OCI-LY3 (cell line): ENCODE data around the gene UBC.

ENCODE experiments used
- H2AFZ ChIP-seq: fragments of 200-600, 300-600 bp; shearing (Covaris generic); 2 replicates; pipeline ENCODE4 v1.6.0; 2014; ENCODE audit warnings: antibody characterized with exemption, low read depth, low read length
- H3K27ac ChIP-seq: fragments of 200-600, 300-600 bp; sonication (generic); 2 replicates; pipeline ENCODE4 v1.5.1; 2014; ENCODE audit warnings: mild to moderate bottlenecking, low read length, moderate library complexity, mixed read lengths
- H3K27me3 ChIP-seq: fragments of 200-600, 300-600 bp; sonication (generic); 2 replicates; pipeline ENCODE4 v1.6.1; 2014; ENCODE audit warnings: low read depth, low read length, mixed read lengths
- H3K36me3 ChIP-seq: fragments of 200-600, 300-600 bp; sonication (generic); replicated peaks from 2 replicates; pipeline ENCODE3; 2014; ENCODE audit warnings: low read depth, low read length, mixed read lengths
- H3K4me1 ChIP-seq: fragments of 300-600, 200-600 bp; sonication (generic); 2 replicates; pipeline ENCODE4 v1.6.1; 2014; ENCODE audit warnings: low read length, mixed read lengths
- H3K4me2 ChIP-seq: fragments of 200-600, 300-600 bp; sonication (generic); 2 replicates; pipeline ENCODE4 v1.6.1; 2014; ENCODE audit warnings: low read length, mixed read lengths
- H3K4me3 ChIP-seq: fragments of 300-600, 200-600 bp; sonication (generic); 2 replicates; pipeline ENCODE4 v1.5.1; 2014; ENCODE audit warnings: antibody characterized with exemption, mild to moderate bottlenecking, low read length, moderate library complexity
- H3K79me2 ChIP-seq: fragments of 300-600, 200-600 bp; shearing (Covaris generic); 2 replicates; pipeline ENCODE4 v1.6.1; 2014; ENCODE audit warnings: mild to moderate bottlenecking, low read length, mixed read lengths
- H3K9ac ChIP-seq: fragments of 300-600, 200-600 bp; shearing (Covaris generic); 2 replicates; pipeline ENCODE4 v1.6.0; 2014; ENCODE audit warnings: mild to moderate bottlenecking, low read length, moderate library complexity
- H3K9me3 ChIP-seq: fragments of 200-600, 300-600 bp; shearing (Covaris generic); 2 replicates; pipeline ENCODE4 v1.6.1; 2014; ENCODE audit warnings: low read length, mixed read lengths; ENCODE audit not compliant: insufficient read depth
- H4K20me1 ChIP-seq: fragments of 200-600, 300-600 bp; sonication (generic); 2 replicates; pipeline ENCODE4 v1.6.1; 2016; ENCODE audit warnings: low read length, mixed read lengths; ENCODE audit not compliant: insufficient read depth
- EZH2phosphoT487 ChIP-seq: fragments of 200-600 bp; shearing (Covaris generic); IDR thresholded peaks from 2 replicates; pipeline ENCODE4 v1.6.1; 2018; ENCODE audit warnings: antibody characterized with exemption, mixed run types, low read depth
- TF ChIP-seq, protein P1 (sequence below): fragments of 200-600, 300-600 bp; sonication (generic); IDR thresholded peaks from 2 replicates; pipeline ENCODE4 v1.5.1; 2014; ENCODE audit warnings: antibody characterized with exemption, low read length, low read depth

UBC gene

DNA sequence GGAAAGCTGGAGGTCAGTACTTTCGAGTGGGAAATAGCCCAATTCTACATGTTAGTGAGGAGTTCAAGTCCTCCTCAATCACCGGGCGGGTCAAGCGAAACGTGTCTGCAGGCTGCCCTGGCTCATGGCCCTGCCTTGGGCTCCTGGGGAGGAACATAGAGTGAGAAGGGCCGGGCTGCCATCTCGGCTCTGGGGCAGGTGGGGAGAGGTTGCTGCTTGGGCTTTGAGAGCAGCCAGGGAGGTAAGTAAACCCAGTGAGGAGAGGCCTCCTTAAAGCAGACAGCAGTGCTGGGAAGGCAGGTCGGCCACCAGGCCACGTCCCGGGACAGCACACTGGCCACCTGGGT lies 32.0 kb upstream of the UBC start:
- H3K4me2 ChIP-seq: no peak overlapping the region
- H4K20me1 ChIP-seq: no peaks in the 10 kb centered on the region
- no peak overlapping the region for H2AFZ ChIP-seq
- no peak overlapping the region for H3K9ac ChIP-seq
- H3K4me3 ChIP-seq: no peak overlapping the region
- H3K36me3 ChIP-seq: peaks cover 15% of the 10 kb centered on the region
- H3K9me3 ChIP-seq: no peaks in the 10 kb centered on the region
- no peaks in the 10 kb centered on the region for H3K79me2 ChIP-seq
- H3K27me3 ChIP-seq: no peaks in the 10 kb centered on the region
- TF ChIP-seq, protein P1, sequence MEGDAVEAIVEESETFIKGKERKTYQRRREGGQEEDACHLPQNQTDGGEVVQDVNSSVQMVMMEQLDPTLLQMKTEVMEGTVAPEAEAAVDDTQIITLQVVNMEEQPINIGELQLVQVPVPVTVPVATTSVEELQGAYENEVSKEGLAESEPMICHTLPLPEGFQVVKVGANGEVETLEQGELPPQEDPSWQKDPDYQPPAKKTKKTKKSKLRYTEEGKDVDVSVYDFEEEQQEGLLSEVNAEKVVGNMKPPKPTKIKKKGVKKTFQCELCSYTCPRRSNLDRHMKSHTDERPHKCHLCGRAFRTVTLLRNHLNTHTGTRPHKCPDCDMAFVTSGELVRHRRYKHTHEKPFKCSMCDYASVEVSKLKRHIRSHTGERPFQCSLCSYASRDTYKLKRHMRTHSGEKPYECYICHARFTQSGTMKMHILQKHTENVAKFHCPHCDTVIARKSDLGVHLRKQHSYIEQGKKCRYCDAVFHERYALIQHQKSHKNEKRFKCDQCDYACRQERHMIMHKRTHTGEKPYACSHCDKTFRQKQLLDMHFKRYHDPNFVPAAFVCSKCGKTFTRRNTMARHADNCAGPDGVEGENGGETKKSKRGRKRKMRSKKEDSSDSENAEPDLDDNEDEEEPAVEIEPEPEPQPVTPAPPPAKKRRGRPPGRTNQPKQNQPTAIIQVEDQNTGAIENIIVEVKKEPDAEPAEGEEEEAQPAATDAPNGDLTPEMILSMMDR: no peak
- TF ChIP-seq EZH2phosphoT487: no peak
- H3K4me1 ChIP-seq: no peaks in the 10 kb centered on the region
- no peak overlapping the region for H3K27ac ChIP-seq

DNA sequence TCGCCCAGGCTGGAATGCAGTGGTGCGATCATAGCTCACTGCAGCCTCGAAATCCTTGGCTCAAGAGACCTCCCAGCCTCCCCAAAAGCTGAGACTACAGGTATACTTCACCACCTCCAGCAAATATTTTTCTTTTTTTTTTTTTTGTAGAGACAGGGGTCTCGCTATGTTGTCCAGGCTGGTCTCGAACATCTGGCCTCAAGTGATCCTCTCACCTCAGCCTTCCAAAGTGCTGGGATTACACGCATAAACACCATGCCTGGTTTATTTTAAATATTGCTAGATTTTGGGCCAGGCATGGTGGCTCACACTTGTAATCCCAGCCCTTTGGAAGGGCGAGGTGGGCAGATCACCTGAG lies 26.7 kb upstream of the UBC start:
- H3K4me2 ChIP-seq: peak overlapping the region; percentile 94
- H3K27ac ChIP-seq: peak overlapping the region; percentile 84
- H4K20me1 ChIP-seq: no peaks in the 10 kb centered on the region
- H2AFZ ChIP-seq: peak overlapping the region; percentile 81; the same call in 1 of the 2 replicates
- peaks cover 19% of the 10 kb centered on the region for H3K4me1 ChIP-seq
- H3K36me3 ChIP-seq: peaks cover 2% of the 10 kb centered on the region
- H3K27me3 ChIP-seq: no peaks in the 10 kb centered on the region
- no peaks in the 10 kb centered on the region for H3K9me3 ChIP-seq
- TF ChIP-seq, protein P1: no peak
- no peak for TF ChIP-seq EZH2phosphoT487
- H3K9ac ChIP-seq: peak overlapping the region; percentile 50
- peak overlapping the region; percentile 77 for H3K4me3 ChIP-seq
- H3K79me2 ChIP-seq: no peaks in the 10 kb centered on the region

DNA sequence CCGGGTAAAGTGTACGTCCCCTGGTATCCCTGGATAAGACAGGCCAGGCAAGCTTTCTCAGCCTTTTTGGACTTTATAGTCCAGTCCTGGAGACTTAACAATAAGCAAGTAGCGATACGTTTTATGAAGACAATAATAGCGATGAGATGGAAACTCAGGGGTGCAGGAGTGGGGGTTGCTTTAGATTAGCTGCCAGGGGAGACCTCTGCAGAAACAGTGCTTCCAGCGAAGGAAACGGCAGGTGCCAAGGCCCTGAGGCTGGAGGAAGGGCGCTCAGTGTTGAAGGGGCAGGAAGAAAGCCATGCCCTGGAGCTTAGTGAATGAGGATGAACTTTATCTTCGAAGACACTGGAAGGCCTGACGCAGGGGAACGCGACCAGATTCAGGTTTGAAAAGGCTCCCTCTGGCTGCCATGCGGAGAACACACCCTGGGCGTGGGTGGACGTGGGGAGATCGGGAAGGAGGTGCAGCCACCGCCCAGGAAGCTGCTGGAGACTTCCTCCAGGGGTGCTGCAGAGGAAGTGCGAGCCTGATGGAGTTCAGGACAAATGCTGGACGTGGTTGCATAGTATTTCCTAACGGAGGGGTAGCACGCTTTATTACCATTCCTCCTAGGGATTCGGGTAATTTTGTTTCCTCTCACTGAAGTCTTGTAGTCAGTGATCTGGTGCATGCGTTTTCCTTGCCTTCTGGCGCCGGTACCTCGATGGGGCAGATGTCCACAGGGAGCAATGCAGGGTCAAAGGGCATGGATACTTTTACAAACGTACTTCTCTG lies 26.1 kb upstream of the UBC start:
- no peak for TF ChIP-seq EZH2phosphoT487
- TF ChIP-seq, protein P1: peak; percentile 82
- Histone ChIP-seq H2AFZ (peak overlapping the region; percentile 81), H3K79me2 (no peaks in the 10 kb centered on the region), H3K4me2 (peak overlapping the region; percentile 94), H3K4me1 (peaks cover 19% of the 10 kb centered on the region), H3K27ac (peak overlapping the region; percentile 84), H4K20me1 (no peaks in the 10 kb centered on the region), H3K9ac (peak overlapping the region; percentile 63), H3K36me3 (peaks cover 2% of the 10 kb centered on the region), H3K27me3 (no peaks in the 10 kb centered on the region), H3K9me3 (no peaks in the 10 kb centered on the region), H3K4me3 (peak overlapping the region; percentile 77)

DNA sequence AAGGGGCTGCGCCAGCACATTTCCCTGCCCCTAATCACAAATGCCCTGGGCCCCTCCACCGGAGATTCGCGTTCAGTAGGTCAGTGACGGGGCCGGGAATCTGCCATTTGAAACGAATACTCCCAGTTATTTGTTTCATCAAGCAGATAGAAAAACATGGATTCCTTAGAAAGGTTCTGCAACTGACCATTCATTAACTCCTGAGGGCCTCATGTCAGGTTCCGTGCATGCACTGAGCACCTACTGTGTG lies 25.6 kb upstream of the UBC start:
- Histone ChIP-seq H2AFZ (peak overlapping the region; percentile 26; the same call in 1 of the 2 replicates), H3K36me3 (peaks cover 2% of the 10 kb centered on the region), H3K79me2 (no peaks in the 10 kb centered on the region), H4K20me1 (no peaks in the 10 kb centered on the region), H3K4me3 (peak overlapping the region; percentile 77), H3K27me3 (no peaks in the 10 kb centered on the region), H3K9ac (peak overlapping the region; percentile 63), H3K4me2 (peak overlapping the region; percentile 94), H3K27ac (peak overlapping the region; percentile 84), H3K9me3 (no peaks in the 10 kb centered on the region), H3K4me1 (peaks cover 19% of the 10 kb centered on the region)
- TF ChIP-seq, protein P1: no peak
- TF ChIP-seq EZH2phosphoT487: no peak
